Activated T-helper 1 cell treated with anti-CD3 and anti-CD28 coated beads, Interleukin-12 subunit alpha, Interleukin-12 subunit beta, Interleukin-2, Interleukin-4 antibody, amounts not matched to agents 30 ng/mL and 10 ng/mL and 1 ng/mL, durations not matched to agents 14 hours and 24 hours and 36 hours (primary cell): ENCODE measurements around the gene EHMT1. TPM values are rescaled to one million over a fixed set of nuclear protein-coding genes. Genes with fewer than 3 reads are reported as not detected.

Experiments
- DNase-seq: peaks from one replicate; pipeline ENCODE4 v3.0.0; 2021; ENCODE audit warnings: low spot score
- H3K27ac Mint-ChIP-seq: one replicate; pipeline ENCODE4 v1.8.0; 2021; ENCODE audit warnings: mild to moderate bottlenecking, mixed read lengths
- H3K27me3 Mint-ChIP-seq: one replicate; pipeline ENCODE4 v1.8.0; 2022; ENCODE audit warnings: mild to moderate bottlenecking, moderate library complexity, mixed read lengths; ENCODE audit not compliant: insufficient read depth
- H3K36me3 Mint-ChIP-seq: one replicate; pipeline ENCODE4 v1.8.0; 2021; ENCODE audit warnings: low read depth, mixed read lengths
- H3K4me1 Mint-ChIP-seq: one replicate; pipeline ENCODE4 v1.8.0; 2021; ENCODE audit warnings: low read depth, mixed read lengths
- H3K4me3 Mint-ChIP-seq: one replicate; pipeline ENCODE4 v1.8.0; 2021; ENCODE audit warnings: mild to moderate bottlenecking, moderate library complexity, mixed read lengths
- H3K9me3 Mint-ChIP-seq: one replicate; pipeline ENCODE4 v1.8.0; 2021; ENCODE audit warnings: mixed read lengths
- intact Hi-C: fragments of 100-400 bp; cut with micrococcal nuclease; formaldehyde crosslinking; loops from one replicate; pipeline ENCODE4 v1.15.1; 2024
- total RNA-seq: library from RNA; stranded (reverse); gene quantifications from 2 replicates; pipeline ENCODE4 v1.2.3, GENCODE V29; 2022

EHMT1 gene
- total RNA-seq, 1 donor from 2014 or later: 97.0 TPM

DNA sequence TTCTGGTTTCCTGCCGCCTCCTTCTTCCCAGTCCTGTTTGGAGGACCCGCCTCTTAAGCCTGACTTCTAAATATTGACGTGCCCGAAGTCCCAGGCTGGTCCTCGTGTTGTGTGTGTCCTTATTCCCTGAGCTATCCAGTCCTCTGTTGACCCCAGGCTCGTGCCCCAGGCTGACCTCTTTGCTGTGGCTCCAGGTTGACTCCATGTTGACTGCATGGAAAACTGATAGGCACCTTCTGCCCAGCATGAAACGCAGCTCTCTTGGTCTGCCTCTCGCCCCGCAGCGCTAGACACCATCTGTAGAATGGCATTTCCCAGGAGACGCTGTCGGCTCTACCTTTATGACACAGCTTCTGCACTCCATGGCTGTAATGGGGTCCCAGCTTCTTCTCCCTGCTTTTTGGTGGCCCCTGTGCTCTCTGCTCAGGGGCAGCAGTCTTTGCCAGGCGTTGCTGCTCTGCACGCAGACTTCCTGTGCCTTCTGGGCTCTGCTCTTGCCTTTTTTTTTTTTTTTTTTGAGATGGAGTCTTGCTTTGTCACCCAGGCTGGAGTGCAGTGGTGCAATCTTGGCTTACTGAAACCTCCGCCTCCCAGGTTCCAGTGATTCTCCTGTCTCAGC is 28.4 kb downstream of the EHMT1 start:
- DNase-seq: no peak
- Mint-ChIP-seq H3K27me3 (no peaks in the 10 kb centered on the region), H3K4me3 (no peak overlapping the region), H3K36me3 (peaks cover 30% of the 10 kb centered on the region), H3K9me3 (no peaks in the 10 kb centered on the region), H3K27ac (no peak overlapping the region), H3K4me1 (peaks cover 37% of the 10 kb centered on the region)
- intact Hi-C loops: no loop called here

DNA sequence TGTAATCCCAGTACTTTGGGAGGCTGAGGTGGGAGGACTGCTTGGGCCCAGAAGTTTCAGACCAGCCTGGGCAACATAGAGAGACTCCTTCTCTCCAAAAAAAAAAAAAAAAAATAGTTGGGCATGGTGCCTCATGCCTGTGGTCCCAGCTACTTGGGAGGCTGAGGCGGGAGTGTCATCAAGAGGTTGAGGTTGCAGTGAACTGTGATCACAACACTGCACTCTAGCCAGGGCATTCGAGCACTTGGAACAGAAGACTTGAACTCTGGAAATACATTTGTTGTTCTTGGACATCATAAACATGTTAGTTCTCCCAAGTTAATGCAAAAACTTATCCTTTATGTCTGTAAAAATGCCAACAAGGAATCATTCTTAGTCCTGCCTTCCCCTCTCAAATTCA is 29.6 kb downstream of the EHMT1 start:
- no peaks in the 10 kb centered on the region for H3K27me3 Mint-ChIP-seq
- H3K27ac Mint-ChIP-seq: no peak overlapping the region
- intact Hi-C loops: no loop called here
- no peaks in the 10 kb centered on the region for H3K9me3 Mint-ChIP-seq
- H3K4me3 Mint-ChIP-seq: no peak overlapping the region
- peaks cover 28% of the 10 kb centered on the region for H3K36me3 Mint-ChIP-seq
- H3K4me1 Mint-ChIP-seq: peaks cover 37% of the 10 kb centered on the region
- no peak for DNase-seq

DNA sequence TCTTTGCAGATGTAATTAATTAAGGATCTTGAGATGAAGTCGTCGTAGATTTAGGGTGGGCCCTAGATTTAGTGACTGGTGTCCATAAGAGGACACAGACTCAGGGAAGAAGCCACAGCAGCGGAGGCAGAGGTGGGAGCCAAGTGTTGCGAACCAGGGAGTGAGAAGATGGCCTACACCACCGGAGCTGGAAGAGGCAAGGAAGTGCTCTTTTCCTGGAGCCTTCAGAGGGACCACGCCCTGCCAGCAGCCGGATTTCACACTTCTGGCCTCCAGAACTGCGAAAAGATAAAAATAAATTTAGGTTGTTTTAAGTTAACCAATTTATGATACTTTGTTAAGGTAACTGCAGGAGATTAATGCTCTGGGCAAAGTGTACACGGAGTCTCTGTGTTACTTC is 30.7 kb downstream of the EHMT1 start:
- intact Hi-C loops: no loop called here
- Mint-ChIP-seq H3K36me3 (peaks cover 22% of the 10 kb centered on the region), H3K4me3 (no peak overlapping the region), H3K27ac (no peak overlapping the region), H3K9me3 (no peaks in the 10 kb centered on the region), H3K4me1 (peaks cover 31% of the 10 kb centered on the region), H3K27me3 (no peaks in the 10 kb centered on the region)
- no peak for DNase-seq

DNA sequence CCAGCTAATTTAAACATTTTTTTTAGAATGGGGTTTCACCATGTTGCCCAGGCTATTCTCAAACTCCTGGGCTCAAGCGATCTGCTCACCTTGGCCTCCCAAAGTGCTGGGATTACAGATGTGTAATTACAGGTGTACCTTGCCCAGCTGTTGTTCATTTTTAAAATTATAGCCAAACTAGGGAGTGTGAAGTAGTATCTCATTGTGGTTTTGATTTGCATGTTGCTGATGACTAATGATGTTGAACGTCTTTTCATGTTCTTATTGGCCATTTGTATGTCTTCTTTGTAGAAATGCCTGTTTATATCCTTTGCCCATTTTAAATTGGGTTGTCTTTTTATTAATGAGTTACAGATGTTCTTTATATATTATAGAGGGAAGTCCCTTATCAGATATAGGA is 31.5 kb downstream of the EHMT1 start:
- Mint-ChIP-seq H3K9me3 (no peaks in the 10 kb centered on the region), H3K27ac (no peak overlapping the region)
- intact Hi-C loops: no loop called here

DNA sequence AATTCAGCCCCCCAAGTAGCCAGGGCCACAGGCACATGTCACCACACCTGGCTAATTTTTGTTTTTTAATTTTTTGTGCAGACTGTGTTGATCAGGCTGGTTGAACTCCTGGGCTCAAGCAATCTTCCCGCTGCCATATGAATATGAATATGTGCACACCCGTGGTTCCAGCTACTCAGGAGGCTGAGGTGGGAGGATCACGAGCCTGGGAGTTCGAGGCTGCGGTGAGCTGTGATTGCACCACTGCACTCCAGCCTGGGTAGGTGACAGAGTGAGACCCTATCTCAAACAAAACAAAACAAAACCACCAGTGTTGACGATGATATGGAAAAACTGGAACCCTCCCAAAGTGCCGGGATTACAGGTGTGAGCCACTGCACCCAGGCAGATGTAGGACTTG is 32.0 kb downstream of the EHMT1 start:
- intact Hi-C loops: no loop called here
- Mint-ChIP-seq H3K9me3 (no peaks in the 10 kb centered on the region), H3K27me3 (no peaks in the 10 kb centered on the region), H3K4me1 (peaks cover 31% of the 10 kb centered on the region), H3K36me3 (peaks cover 25% of the 10 kb centered on the region), H3K27ac (no peak overlapping the region), H3K4me3 (no peak overlapping the region)
- DNase-seq: no peak

More for the DNA sequence above, 31.5 kb downstream of the EHMT1 start:
- no peak overlapping the region for H3K4me3 Mint-ChIP-seq
- peaks cover 24% of the 10 kb centered on the region for H3K36me3 Mint-ChIP-seq
- DNase-seq: no peak
- H3K4me1 Mint-ChIP-seq: peaks cover 31% of the 10 kb centered on the region
- no peaks in the 10 kb centered on the region for H3K27me3 Mint-ChIP-seq

DNA sequence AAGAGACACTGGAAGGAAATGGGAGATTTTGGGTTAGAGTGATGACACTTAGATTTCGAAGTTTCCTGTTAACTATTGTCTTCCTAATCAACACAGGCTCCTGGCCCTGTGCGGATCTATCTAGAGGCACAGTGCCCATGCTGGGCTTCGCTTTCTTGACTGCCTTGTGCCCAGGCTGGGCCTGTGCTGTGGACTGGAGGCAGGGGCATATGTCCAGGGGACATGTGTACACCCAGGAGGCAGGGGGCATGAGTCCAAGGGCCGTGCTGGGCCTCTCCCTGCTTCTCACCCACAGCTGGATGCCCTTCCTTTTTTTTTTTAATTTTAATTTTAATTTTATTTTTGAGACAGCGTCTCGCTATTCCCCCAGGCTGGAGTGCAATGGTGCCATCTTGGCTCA is 37.6 kb downstream of the EHMT1 start:
- intact Hi-C loops: no loop called here
- Mint-ChIP-seq H3K4me1 (peaks cover 12% of the 10 kb centered on the region), H3K4me3 (no peak overlapping the region), H3K27me3 (no peaks in the 10 kb centered on the region), H3K27ac (no peak overlapping the region), H3K36me3 (peaks cover 3% of the 10 kb centered on the region), H3K9me3 (no peaks in the 10 kb centered on the region)
- no peak for DNase-seq

DNA sequence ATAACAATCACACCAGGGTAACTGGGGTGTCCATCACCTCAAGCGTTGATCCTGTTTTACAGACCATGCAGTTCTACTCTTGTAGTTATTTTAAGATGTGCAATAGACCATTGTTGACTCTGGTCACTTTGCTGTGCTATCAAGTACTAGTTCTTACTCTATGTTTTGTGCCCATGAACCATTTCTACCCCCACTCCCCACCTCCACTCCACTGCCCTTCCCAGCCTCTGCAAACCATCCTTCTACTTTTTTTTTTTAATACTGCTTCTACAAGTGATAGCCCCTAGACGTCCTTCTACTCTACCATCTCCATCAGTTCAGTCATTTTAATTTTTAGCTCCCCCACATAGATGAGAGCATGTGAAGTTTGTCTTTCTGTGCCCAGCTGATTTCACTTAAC is 38.8 kb downstream of the EHMT1 start:
- Mint-ChIP-seq H3K4me3 (no peak overlapping the region), H3K4me1 (peaks cover 12% of the 10 kb centered on the region), H3K9me3 (no peaks in the 10 kb centered on the region), H3K27ac (no peak overlapping the region), H3K36me3 (peaks cover 3% of the 10 kb centered on the region), H3K27me3 (no peaks in the 10 kb centered on the region)
- no peak for DNase-seq
- intact Hi-C loops: no loop called here

DNA sequence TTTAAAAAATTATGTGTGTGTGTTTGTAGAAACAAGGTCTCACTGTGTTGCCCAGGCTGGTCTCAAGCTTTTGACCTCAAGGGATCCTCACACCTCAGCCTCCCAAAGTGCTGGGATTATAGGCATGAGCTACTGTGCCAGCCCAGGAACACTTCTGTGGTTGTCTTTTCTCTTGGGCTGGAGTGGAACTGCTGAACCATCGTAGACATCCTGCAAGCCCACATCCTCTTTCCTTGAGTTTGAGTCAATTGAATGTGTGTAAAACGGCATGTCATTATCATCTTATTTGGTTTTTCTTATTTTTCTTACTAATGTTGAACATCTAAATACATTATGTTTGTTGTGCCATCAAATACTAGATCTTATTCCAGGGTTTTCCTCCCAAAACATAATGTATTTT is 40.0 kb downstream of the EHMT1 start:
- Mint-ChIP-seq H3K27ac (no peak overlapping the region), H3K9me3 (no peaks in the 10 kb centered on the region), H3K36me3 (peaks cover 3% of the 10 kb centered on the region), H3K27me3 (no peaks in the 10 kb centered on the region), H3K4me3 (no peak overlapping the region), H3K4me1 (peaks cover 16% of the 10 kb centered on the region)
- intact Hi-C loops: no loop called here
- DNase-seq: no peak

DNA sequence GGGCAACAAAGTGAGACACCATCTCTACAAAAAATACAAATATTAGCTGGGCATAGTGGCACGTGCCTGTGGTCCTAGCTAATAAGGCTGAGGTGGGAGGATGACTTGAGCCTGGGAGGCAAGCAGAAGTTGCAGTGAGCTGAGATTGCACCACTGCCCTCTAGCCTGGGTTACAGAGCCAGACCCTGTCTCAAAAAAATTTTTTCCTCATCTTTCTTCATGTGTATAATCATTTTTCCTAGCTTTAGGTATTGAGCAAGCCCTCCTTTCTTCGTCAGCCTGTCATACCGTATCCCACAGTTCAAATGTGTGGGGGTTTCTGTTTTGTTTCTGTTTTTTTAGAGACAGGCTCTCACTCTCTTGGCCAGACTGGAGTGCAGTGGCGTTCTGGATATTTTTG is 41.3 kb downstream of the EHMT1 start:
- H3K4me1 Mint-ChIP-seq: peaks cover 22% of the 10 kb centered on the region
- H3K4me3 Mint-ChIP-seq: no peak overlapping the region
- no peaks in the 10 kb centered on the region for H3K27me3 Mint-ChIP-seq
- peaks cover 8% of the 10 kb centered on the region for H3K36me3 Mint-ChIP-seq
- intact Hi-C loops: no loop called here
- no peak overlapping the region for H3K27ac Mint-ChIP-seq
- DNase-seq: no peak
- H3K9me3 Mint-ChIP-seq: no peaks in the 10 kb centered on the region

DNA sequence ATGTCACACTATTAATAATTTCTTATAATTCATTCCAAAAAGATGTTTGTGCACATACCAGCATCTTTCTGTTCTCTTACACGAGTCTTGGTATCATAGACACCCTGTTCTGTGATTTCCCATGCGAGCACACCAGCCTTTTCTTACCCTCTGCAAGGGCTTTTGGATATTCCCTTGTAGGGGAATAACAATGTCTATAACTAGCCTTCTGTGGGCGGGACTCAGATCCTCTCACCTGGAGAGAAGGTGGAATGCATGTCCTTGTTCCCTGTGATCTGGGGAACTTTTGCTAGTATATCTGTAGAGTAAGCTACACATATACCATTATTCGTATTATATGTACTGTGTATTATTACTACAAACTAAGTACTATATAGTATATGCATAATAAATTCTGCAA is 44.8 kb downstream of the EHMT1 start:
- Mint-ChIP-seq H3K4me3 (no peak overlapping the region), H3K27me3 (no peaks in the 10 kb centered on the region), H3K4me1 (peaks cover 31% of the 10 kb centered on the region), H3K27ac (no peak overlapping the region), H3K9me3 (no peaks in the 10 kb centered on the region), H3K36me3 (peaks cover 10% of the 10 kb centered on the region)
- intact Hi-C loops: no loop called here
- DNase-seq: no peak

DNA sequence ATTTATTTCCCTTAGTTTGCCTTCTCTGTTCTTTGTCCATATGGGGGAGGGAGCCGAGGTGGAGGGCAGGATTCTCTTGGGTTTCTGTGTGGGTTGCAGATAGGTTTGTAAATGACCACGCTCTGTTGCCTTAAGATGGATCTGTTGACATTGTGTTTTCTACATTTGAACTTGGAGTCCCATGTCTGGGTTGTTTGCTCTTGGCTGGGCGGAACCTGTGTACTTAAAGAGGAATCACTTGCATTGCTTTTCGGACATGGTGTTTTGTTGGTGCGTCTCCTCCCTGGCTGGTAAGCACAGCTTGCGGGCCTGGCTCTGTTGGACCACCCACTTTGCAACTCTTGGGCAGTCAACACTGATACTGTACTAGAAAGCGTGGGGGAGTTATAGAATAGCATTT is 45.9 kb downstream of the EHMT1 start:
- no peak overlapping the region for H3K4me3 Mint-ChIP-seq
- no peak overlapping the region for H3K27ac Mint-ChIP-seq
- H3K36me3 Mint-ChIP-seq: peaks cover 15% of the 10 kb centered on the region
- H3K4me1 Mint-ChIP-seq: peaks cover 25% of the 10 kb centered on the region
- intact Hi-C loops: no loop called here
- DNase-seq: no peak
- H3K27me3 Mint-ChIP-seq: no peaks in the 10 kb centered on the region
- H3K9me3 Mint-ChIP-seq: no peaks in the 10 kb centered on the region

DNA sequence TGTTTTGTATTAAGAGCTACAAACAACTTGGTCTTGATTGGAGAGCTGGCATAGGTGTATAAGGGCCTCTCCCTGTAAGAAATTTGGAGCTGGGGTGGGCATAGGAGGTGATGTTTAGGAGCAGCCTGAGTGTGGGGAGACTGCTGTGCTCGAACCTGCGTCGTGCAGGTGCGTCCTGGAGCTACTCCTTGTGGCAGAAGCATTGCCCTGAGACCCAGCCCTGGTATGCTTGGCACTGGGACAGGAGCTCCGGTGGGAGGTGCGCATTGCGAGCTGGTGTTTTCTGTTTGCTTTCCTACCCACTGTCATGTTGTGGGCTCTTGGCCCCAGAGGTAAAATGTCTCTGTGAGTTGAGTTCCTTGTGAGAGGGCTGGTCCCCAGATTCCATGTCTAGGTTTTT is 46.4 kb downstream of the EHMT1 start:
- intact Hi-C loops: no loop called here
- Mint-ChIP-seq H3K9me3 (no peaks in the 10 kb centered on the region), H3K4me1 (peaks cover 25% of the 10 kb centered on the region)

DNA sequence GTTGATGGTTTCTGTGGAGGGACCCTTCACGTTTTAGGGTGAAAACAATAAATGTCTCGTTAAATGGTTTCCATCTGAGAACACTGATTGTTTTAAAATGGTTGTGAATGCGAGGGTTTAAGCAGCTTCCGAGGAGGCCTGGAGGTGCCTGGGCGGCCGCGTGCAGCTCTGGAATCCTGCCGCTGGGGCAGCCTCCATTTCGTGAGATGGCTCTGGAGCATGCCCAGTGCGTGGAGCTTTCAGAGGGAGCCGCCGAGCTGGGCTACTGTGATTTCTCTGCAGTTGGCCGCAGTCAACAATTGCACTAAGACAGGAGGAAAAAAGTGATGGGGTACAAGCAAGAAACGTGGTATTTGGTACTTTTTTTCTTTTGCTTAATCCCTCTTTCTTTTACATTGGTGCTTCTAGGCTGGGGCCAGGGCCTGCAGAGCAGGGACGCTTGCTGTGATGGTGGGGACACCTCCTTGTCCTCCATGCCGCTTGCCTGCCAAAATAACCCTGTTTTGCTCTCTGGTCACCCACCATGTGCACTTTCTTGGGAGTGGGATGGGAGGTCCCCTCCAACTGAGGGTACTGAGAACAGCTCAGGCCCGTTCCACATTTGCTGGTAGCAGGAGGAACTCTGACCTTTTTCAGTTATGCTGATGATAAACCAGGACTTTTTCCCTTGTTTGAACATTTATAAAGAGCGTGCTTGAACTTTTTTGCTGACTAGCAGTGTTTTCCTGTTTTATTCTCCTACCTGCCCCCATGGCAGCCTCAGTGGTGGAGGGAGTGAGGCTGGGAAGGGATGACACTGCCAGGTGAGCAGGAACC is 47.1 kb downstream of the EHMT1 start:
- peaks cover 25% of the 10 kb centered on the region for H3K4me1 Mint-ChIP-seq
- intact Hi-C loops: no loop called here
- no peak overlapping the region for H3K27ac Mint-ChIP-seq
- H3K36me3 Mint-ChIP-seq: peaks cover 15% of the 10 kb centered on the region
- no peak overlapping the region for H3K4me3 Mint-ChIP-seq
- H3K9me3 Mint-ChIP-seq: no peaks in the 10 kb centered on the region
- no peak for DNase-seq
- no peaks in the 10 kb centered on the region for H3K27me3 Mint-ChIP-seq

More for the DNA sequence above, 46.4 kb downstream of the EHMT1 start:
- no peaks in the 10 kb centered on the region for H3K27me3 Mint-ChIP-seq
- no peak overlapping the region for H3K27ac Mint-ChIP-seq
- H3K36me3 Mint-ChIP-seq: peaks cover 15% of the 10 kb centered on the region
- DNase-seq: no peak
- H3K4me3 Mint-ChIP-seq: no peak overlapping the region
